Endothelial cell of umbilical vein (primary cell): Measurements from ENCODE around the gene HS3ST3A1. TPM values are rescaled to one million over a fixed set of nuclear protein-coding genes. Genes with fewer than 3 reads are reported as not detected.

Source experiments
- BruUV-seq: library from RNA; stranded (reverse); fragments of 400-500 nt; replicated peaks from 2 replicates; lab custom pipeline; 2021; lab: Mats Ljungman, UMichigan
- CTCF ChIA-PET: fragments of 300-600, 350-600 bp; sonication (Branson Sonifier 250); formaldehyde crosslinking; loops from one replicate; lab custom pipeline; 2021; ENCODE audit warnings: antibody characterized with exemption, inconsistent platforms; lab: Charles Lee
- POLR2A ChIA-PET: fragments of 300-600, 350-600 bp; sonication (Branson Sonifier 250); formaldehyde crosslinking; loops from one replicate; lab custom pipeline; 2021; ENCODE audit warnings: antibody characterized with exemption, inconsistent platforms; lab: Charles Lee
- DNase-seq: peaks from one replicate; pipeline ENCODE4 v3.0.0-alpha.2; 2011; ENCODE audit warnings: low read depth, low spot score
- FAIRE-seq: peaks from 2 replicates; lab custom pipeline; 2011; peaks lifted over from hg19 to GRCh38; lab: Jason Lieb, UNC
- H2AFZ ChIP-seq: 2 replicates; pipeline ENCODE4 v1.6.0; 2012; ENCODE audit warnings: low read depth, low read length, control low read depth, inconsistent platforms
- H3K27ac ChIP-seq: 2 replicates; pipeline ENCODE4 v1.5.1; 2011; ENCODE audit warnings: low read depth, mild to moderate bottlenecking, control low read depth, low read length, moderate library complexity; ENCODE audit not compliant: insufficient read depth
- H3K27me3 ChIP-seq, 2 experiments: 2 replicates each; pipeline versions ENCODE4 v1.6.0 to v1.6.1; 2011; ENCODE audit warnings: low read length in 2 of 2, mixed read lengths in 1 of 2; ENCODE audit not compliant: control insufficient read depth in 2 of 2, insufficient read depth in 2 of 2
- H3K36me3 ChIP-seq, 2 experiments: 2 replicates in 1 of 2; 3 replicates in 1 of 2; pipeline ENCODE4 v1.5.1; 2011; ENCODE audit warnings: low read length in 2 of 2, mild to moderate bottlenecking in 1 of 2, moderate library complexity in 1 of 2; ENCODE audit not compliant: control insufficient read depth in 2 of 2, insufficient read depth in 2 of 2; ENCODE audit errors: extremely low read depth in 1 of 2
- H3K4me1 ChIP-seq: 3 replicates; pipeline ENCODE4 v1.5.1; 2011; ENCODE audit warnings: mild to moderate bottlenecking, low read length; ENCODE audit not compliant: control insufficient read depth, insufficient read depth; ENCODE audit errors: extremely low read depth
- H3K4me2 ChIP-seq: 2 replicates; pipeline ENCODE4 v1.6.1; 2011; ENCODE audit warnings: low read length, control low read depth, mixed read lengths; ENCODE audit not compliant: insufficient read depth
- H3K4me3 ChIP-seq, 3 experiments: fragments of 200-600 bp in 1 of 3; sonication (generic), shearing (Covaris generic) in 1 of 3; replicated peaks in 1 of 3; 2 replicates each; pipeline ENCODE4 v1.5.1; 2011 to 2016; ENCODE audit warnings: control low read depth in 3 of 3, low read length in 3 of 3, mild to moderate bottlenecking in 2 of 3, inconsistent platforms in 1 of 3, low read depth in 1 of 3, moderate library complexity in 1 of 3; ENCODE audit not compliant: insufficient read depth in 1 of 3
- H3K79me2 ChIP-seq: 2 replicates; pipeline ENCODE4 v1.6.0; 2012; ENCODE audit warnings: low read length, inconsistent platforms; ENCODE audit not compliant: control insufficient read depth, insufficient read depth
- H3K9ac ChIP-seq: replicated peaks from 2 replicates; pipeline ENCODE3; 2011; ENCODE audit warnings: low read length, control low read depth; ENCODE audit not compliant: insufficient read depth; ENCODE audit errors: extremely low read depth
- H3K9me1 ChIP-seq: replicated peaks from 3 replicates; pipeline ENCODE4 v1.6.0; 2011; ENCODE audit warnings: mild to moderate bottlenecking, low read length; ENCODE audit not compliant: control insufficient read depth, insufficient read depth; ENCODE audit errors: extremely low read depth
- H3K9me3 ChIP-seq: replicated peaks from 2 replicates; pipeline ENCODE4 v1.5.1; 2012; ENCODE audit warnings: low read length, inconsistent platforms; ENCODE audit not compliant: control insufficient read depth, insufficient read depth
- H4K20me1 ChIP-seq: replicated peaks from 2 replicates; pipeline ENCODE3; 2011; ENCODE audit warnings: mild to moderate bottlenecking, low read length; ENCODE audit not compliant: control insufficient read depth, insufficient read depth; ENCODE audit errors: extremely low read depth
- CTCF ChIP-seq, 2 donors: IDR thresholded peaks; 1 replicate in 1 of 2; 2 replicates in 1 of 2; pipeline ENCODE4 v1.5.1; 2011; ENCODE audit warnings: low read length in 2 of 2, mild to moderate bottlenecking in 2 of 2, moderate library complexity in 2 of 2, control low read depth in 1 of 2, inconsistent platforms in 1 of 2, low read depth in 1 of 2; ENCODE audit not compliant: insufficient read depth in 1 of 2; ENCODE audit errors: extremely low read depth in 1 of 2
- EZH2 ChIP-seq: IDR thresholded peaks from 2 replicates; pipeline ENCODE4 v1.6.1; 2012; ENCODE audit warnings: borderline replicate concordance, low read depth, mild to moderate bottlenecking, moderate library complexity, low read length, inconsistent platforms; ENCODE audit not compliant: severe bottlenecking
- FOS ChIP-seq: IDR thresholded peaks from 2 replicates; pipeline ENCODE4 v1.6.1; 2011; ENCODE audit warnings: mild to moderate bottlenecking, low read length, moderate library complexity, borderline replicate concordance; ENCODE audit not compliant: insufficient read depth
- GATA2 ChIP-seq: IDR thresholded peaks from 2 replicates; pipeline ENCODE4 v1.7.0; 2011; ENCODE audit warnings: low read depth, mild to moderate bottlenecking, moderate library complexity, mixed read lengths, low read length; ENCODE audit not compliant: insufficient read length, insufficient read depth
- JUN ChIP-seq: IDR thresholded peaks from 2 replicates; pipeline ENCODE4 v1.6.1; 2011; ENCODE audit warnings: borderline replicate concordance, low read depth; ENCODE audit not compliant: insufficient read length, insufficient read depth
- MAX ChIP-seq: IDR thresholded peaks from 2 replicates; pipeline ENCODE4 v1.6.1; 2011; ENCODE audit not compliant: insufficient read depth, insufficient read length
- MYC ChIP-seq: IDR thresholded peaks from one replicate; pipeline ENCODE4 v1.6.1; 2011; ENCODE audit warnings: mild to moderate bottlenecking, low read depth, low read length
- POLR2A ChIP-seq: IDR thresholded peaks from 2 replicates; pipeline ENCODE4 v1.6.1; 2012; ENCODE audit warnings: low read depth, mild to moderate bottlenecking, control low read depth, low read length
- POLR2AphosphoS5 ChIP-seq: IDR thresholded peaks from 2 replicates; pipeline ENCODE4 v1.6.1; 2012; ENCODE audit warnings: low read depth, mild to moderate bottlenecking, control low read depth, low read length, moderate library complexity; ENCODE audit not compliant: insufficient read depth
- dilution Hi-C: fragments of 300-500 bp; cut with MboI; formaldehyde crosslinking; loops from one replicate; pipeline ENCODE4 v1.15.0; 2019; ENCODE audit warnings: low sequenced_read_pairs; ENCODE audit not compliant: extremely low pct_ligation_motif_present
- intact Hi-C: fragments of 100-400 bp; cut with micrococcal nuclease; formaldehyde crosslinking; loops from one replicate; pipeline ENCODE4 v1.10.0; 2022
- polyA plus RNA-seq, 4 experiments: library from polyadenylated mRNA; depleted of rRNA in 3 of 4; stranded (reverse) in 3 of 4; unstranded in 1 of 4; fragments of >200 nt; gene quantifications; 2 replicates each; pipeline versions ENCODE4 v1.2.1 to v1.2.3, GENCODE V29; 2011 to 2012; ENCODE audit warnings: missing spikeins in 1 of 4
- total RNA-seq: library from RNA; stranded (reverse); gene quantifications from 2 replicates; pipeline ENCODE4 v1.2.3, GENCODE V29; 2021

HS3ST3A1 gene
- total and polyA plus RNA-seq, 2 donors (not counting 3 experiments of a cell fraction or from before 2014, with no cell fraction given): not detected

DNA sequence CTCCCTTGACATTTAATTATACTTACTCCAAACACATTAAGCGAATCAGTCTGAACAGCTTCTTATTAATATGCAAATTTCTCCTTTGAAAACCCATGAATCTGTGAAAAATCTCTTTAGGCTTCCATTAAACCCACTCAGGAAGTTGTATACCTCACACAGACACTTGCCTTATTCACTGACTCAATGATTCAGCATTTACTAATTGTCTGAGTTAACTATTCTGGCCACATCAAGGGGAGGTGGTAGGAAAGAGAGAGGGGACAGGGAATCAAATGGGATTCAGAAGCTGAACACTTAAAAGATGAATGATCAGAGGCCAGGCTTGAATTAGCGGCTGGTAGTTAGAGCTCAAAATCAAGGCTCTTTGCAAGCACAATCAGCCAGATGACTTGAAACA lies 70.0 kb downstream of the HS3ST3A1 start:
- Histone ChIP-seq H3K4me3 (no peak overlapping the region), H3K9me1 (no peaks in the 10 kb centered on the region), H2AFZ (no peak overlapping the region), H3K4me2 (no peak overlapping the region), H3K9ac (no peak overlapping the region), H3K9me3 (no peaks in the 10 kb centered on the region), H3K79me2 (no peaks in the 10 kb centered on the region), H3K27ac (no peak overlapping the region), H4K20me1 (no peaks in the 10 kb centered on the region), H3K4me1 (no peaks in the 10 kb centered on the region), H3K27me3 (no peaks in the 10 kb centered on the region), H3K36me3 (no peaks in the 10 kb centered on the region)
- intact Hi-C loops: no loop called here
- no peak for FAIRE-seq
- ChIA-PET CTCF (no interaction called here), POLR2A (no interaction called here)
- no peak for TF ChIP-seq POLR2A
- no peak for TF ChIP-seq EZH2
- no peak for TF ChIP-seq JUN
- no TSS peak for BruUV-seq
- dilution Hi-C loops: no loop called here
- no peak for DNase-seq

DNA sequence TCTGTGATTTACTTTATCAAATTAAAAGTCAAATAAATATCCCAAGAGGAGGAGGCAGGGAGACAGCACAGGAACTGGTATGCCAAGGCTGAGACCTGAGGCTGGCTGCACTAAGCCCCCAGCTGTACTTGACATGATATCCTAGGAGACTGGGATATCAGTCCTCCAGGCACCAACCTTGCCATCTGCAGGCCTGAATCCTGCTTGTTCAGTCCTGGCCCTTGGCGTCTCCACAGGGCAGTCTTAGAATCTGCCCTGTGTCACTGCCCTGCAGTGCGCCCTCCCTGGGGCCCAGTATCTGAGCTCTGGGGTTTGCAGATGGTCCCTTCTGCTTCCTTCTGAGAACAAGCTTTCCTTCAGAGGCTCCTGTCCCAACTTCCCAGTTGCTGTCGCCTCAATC lies 75.9 kb downstream of the HS3ST3A1 start:
- BruUV-seq: no TSS peak
- dilution Hi-C loops: no loop called here
- DNase-seq: no peak
- TF ChIP-seq CTCF (IDR thresholded peaks at IDR 0.05; ENCODE audit: extremely low read depth in 1 of 2, insufficient read depth in 1 of 2, low read depth in 1 of 2, low read length in 2 of 2) (no peak), EZH2 (no peak), GATA2 (no peak), MAX (no peak), JUN (no peak), MYC (no peak), POLR2AphosphoS5 (no peak), FOS (no peak), POLR2A (no peak)
- POLR2A ChIA-PET: no interaction called here
- FAIRE-seq: no peak
- no peak overlapping the region for H3K9ac ChIP-seq
- peaks cover 5% of the 10 kb centered on the region for H3K9me3 ChIP-seq
- H3K4me2 ChIP-seq: no peak overlapping the region
- H3K4me1 ChIP-seq: no peaks in the 10 kb centered on the region
- no peaks in the 10 kb centered on the region for H3K27me3 ChIP-seq
- intact Hi-C loops: no loop called here
- H3K4me3 ChIP-seq: no peak overlapping the region
- H2AFZ ChIP-seq: no peak overlapping the region
- H3K9me1 ChIP-seq: no peaks in the 10 kb centered on the region
- no peaks in the 10 kb centered on the region for H4K20me1 ChIP-seq
- CTCF ChIA-PET: no interaction called here
- H3K27ac ChIP-seq: no peak overlapping the region
- no peaks in the 10 kb centered on the region for H3K36me3 ChIP-seq
- no peaks in the 10 kb centered on the region for H3K79me2 ChIP-seq
